GM19324 (cell line): ENCODE measurements around the gene PSMD1.
A peak's percentile ranks its signal among the peaks of the same experiment; 100 is the strongest.
"Not testable (repeated sequence)": the region's sequence is repeated elsewhere in the genome, so short reads cannot be mapped to it uniquely, and the experiment has no call there.

Experiments
- ATAC-seq: cut with Tn5 transposase; IDR thresholded peaks from one replicate; pipeline ENCODE4 v1.9.1; 2021; ENCODE audit warnings: mild to moderate bottlenecking, moderate library complexity; ENCODE audit not compliant: unreplicated experiment, low FRiP score

Gene PSMD1

GRCh38 chr2:231056453-231057416, at the start of gene PSMD1:
TSS of gene PSMD1 (plus strand) at chr2:231056867. CDS start at chr2:231057026, 159 bp downstream.
- ATAC-seq: peak; percentile 86

- no peak for ATAC-seq
These were observed 49.2 kb upstream of the PSMD1 start for GRCh38 chr2:231007286-231008098.

GRCh38 chr2:231008131-231008530, 48.5 kb upstream of the PSMD1 start:
- no peak for ATAC-seq

- ATAC-seq: no peak
These were observed 47.3 kb upstream of the PSMD1 start for GRCh38 chr2:231009236-231009919.

- ATAC-seq: no peak
These were observed 46.4 kb upstream of the PSMD1 start for GRCh38 chr2:231010201-231010730.

GRCh38 chr2:231011526-231011925, 45.1 kb upstream of the PSMD1 start:
- ATAC-seq: no peak

GRCh38 chr2:231012463-231012862, 44.2 kb upstream of the PSMD1 start:
- no peak for ATAC-seq

GRCh38 chr2:231013820-231014219, 42.8 kb upstream of the PSMD1 start:
- no peak for ATAC-seq

- no peak for ATAC-seq
These were observed 41.2 kb upstream of the PSMD1 start for GRCh38 chr2:231015478-231015877.

- ATAC-seq: no peak
These were observed 40.7 kb upstream of the PSMD1 start for GRCh38 chr2:231015926-231016325.

GRCh38 chr2:231016566-231017230, 40.0 kb upstream of the PSMD1 start:
- ATAC-seq: no peak

GRCh38 chr2:231017231-231017598, 39.5 kb upstream of the PSMD1 start:
- no peak for ATAC-seq

- ATAC-seq: no peak
These were observed 38.5 kb upstream of the PSMD1 start for GRCh38 chr2:231018184-231018583.

- ATAC-seq: not testable (repeated sequence)
These were observed 31.6 kb upstream of the PSMD1 start for GRCh38 chr2:231025059-231025458.

GRCh38 chr2:231028889-231029288, 27.8 kb upstream of the PSMD1 start:
- no peak for ATAC-seq

- no peak for ATAC-seq
These were observed 27.1 kb upstream of the PSMD1 start for GRCh38 chr2:231029563-231029962.

- no peak for ATAC-seq
These were observed 25.9 kb upstream of the PSMD1 start for GRCh38 chr2:231030725-231031124.

GRCh38 chr2:231032575-231033140, 24.0 kb upstream of the PSMD1 start:
- ATAC-seq: no peak
